ENCODE data around the gene TTC6. TPM values are rescaled to one million over a fixed set of nuclear protein-coding genes. Genes with fewer than 3 reads are reported as not detected.

Gene TTC6
- polyA plus RNA-seq, 1 donor from 2014 or later = not detected

DNA sequence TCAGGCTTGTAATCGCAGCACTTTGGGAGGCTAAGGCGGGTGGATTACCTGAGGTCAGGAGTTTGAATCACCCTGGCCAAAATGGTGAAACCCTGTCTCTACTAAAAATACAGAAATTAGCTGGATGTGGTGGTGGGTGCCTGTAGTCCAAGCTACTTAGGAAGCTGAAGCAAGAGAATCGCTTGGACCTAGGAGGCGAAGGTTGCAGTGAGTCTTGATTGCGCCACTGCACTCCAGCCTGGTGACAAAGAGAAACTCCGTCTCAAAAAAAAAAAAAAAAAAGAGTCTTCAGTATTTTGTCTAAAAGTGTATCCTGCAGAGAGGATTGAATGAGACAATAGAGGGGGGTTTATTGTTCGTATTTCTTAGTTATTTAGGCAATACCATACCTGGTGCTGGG is 25.7 kb upstream of the TTC6 start:
- Histone ChIP-seq H3K4me2 (ENCODE audit: low read length) (no peak overlapping the region), H3K36me3 (ENCODE audit: insufficient read depth, low read length) (no peaks in the 10 kb centered on the region), H2AFZ (ENCODE audit: low read depth, low read length) (no peak overlapping the region), H3K79me2 (replicated peaks; ENCODE audit: insufficient read depth, low read length) (no peaks in the 10 kb centered on the region), H3K9me2 (ENCODE audit: insufficient read depth, low read length) (no peaks in the 10 kb centered on the region), H3K9ac (ENCODE audit: low read length) (no peak overlapping the region), H3F3A (ENCODE audit: insufficient read depth, low read length, poor library complexity, severe bottlenecking) (no peaks in the 10 kb centered on the region), H3K27ac (ENCODE audit: low read length) (no peak overlapping the region), H3K9me3 (ENCODE audit: low read length) (no peaks in the 10 kb centered on the region), H3K27me3 (ENCODE audit: insufficient read depth, low read depth, low read length) (no peaks in the 10 kb centered on the region), H3K4me3 (ENCODE audit: low read length) (no peak overlapping the region), H4K20me1 (ENCODE audit: insufficient read depth) (no peaks in the 10 kb centered on the region)
- TF ChIP-seq MXI1 (conservative IDR thresholded peaks at IDR 0.05; ENCODE audit: poor library complexity, severe bottlenecking) (no peak), POLR2AphosphoS5 (IDR thresholded peaks at IDR 0.05) (no peak), TAF1 (IDR thresholded peaks at IDR 0.05; ENCODE audit: low read depth) (no peak), REST (IDR thresholded peaks at IDR 0.05; ENCODE audit: borderline replicate concordance) (no peak), SMC3 (conservative IDR thresholded peaks at IDR 0.05; ENCODE audit: poor library complexity) (no peak), EZH2 (IDR thresholded peaks at IDR 0.05; ENCODE audit: borderline replicate concordance, insufficient read depth, low read length, poor library complexity, severe bottlenecking) (no peak), EP300 (conservative IDR thresholded peaks at IDR 0.05; ENCODE audit: poor library complexity, severe bottlenecking) (no peak), RAD21 (conservative IDR thresholded peaks at IDR 0.05) (no peak)
- TF ChIP-seq, protein P1, sequence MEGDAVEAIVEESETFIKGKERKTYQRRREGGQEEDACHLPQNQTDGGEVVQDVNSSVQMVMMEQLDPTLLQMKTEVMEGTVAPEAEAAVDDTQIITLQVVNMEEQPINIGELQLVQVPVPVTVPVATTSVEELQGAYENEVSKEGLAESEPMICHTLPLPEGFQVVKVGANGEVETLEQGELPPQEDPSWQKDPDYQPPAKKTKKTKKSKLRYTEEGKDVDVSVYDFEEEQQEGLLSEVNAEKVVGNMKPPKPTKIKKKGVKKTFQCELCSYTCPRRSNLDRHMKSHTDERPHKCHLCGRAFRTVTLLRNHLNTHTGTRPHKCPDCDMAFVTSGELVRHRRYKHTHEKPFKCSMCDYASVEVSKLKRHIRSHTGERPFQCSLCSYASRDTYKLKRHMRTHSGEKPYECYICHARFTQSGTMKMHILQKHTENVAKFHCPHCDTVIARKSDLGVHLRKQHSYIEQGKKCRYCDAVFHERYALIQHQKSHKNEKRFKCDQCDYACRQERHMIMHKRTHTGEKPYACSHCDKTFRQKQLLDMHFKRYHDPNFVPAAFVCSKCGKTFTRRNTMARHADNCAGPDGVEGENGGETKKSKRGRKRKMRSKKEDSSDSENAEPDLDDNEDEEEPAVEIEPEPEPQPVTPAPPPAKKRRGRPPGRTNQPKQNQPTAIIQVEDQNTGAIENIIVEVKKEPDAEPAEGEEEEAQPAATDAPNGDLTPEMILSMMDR (IDR thresholded peaks at IDR 0.05; ENCODE audit: poor library complexity, severe bottlenecking) = no peak

DNA sequence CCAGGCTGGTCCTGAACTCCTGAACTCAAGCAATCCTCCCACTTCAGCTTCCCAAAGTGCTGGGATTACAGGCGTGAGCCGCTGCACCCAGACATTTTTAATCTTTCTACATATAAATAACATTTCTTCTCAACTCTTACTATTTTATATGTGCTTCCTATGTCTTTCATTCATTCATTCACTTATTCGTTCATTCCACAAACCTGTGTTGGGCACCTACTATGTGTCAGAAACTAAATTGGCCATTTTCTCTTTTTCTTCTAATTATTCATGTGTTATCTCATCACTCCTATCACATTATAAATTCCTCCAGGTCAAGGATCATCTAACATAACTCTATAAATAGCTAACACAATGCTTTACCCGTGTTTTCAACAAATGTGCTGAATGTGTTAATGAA is 24.0 kb upstream of the TTC6 start:
- H2AFZ ChIP-seq (ENCODE audit: low read depth, low read length) = no peak overlapping the region
- no peak overlapping the region for H3K4me3 ChIP-seq (ENCODE audit: low read length)
- H3K9me3 ChIP-seq (ENCODE audit: low read length) = no peaks in the 10 kb centered on the region
- no peak overlapping the region for H3K9ac ChIP-seq (ENCODE audit: low read length)
- no peaks in the 10 kb centered on the region for H3F3A ChIP-seq (ENCODE audit: insufficient read depth, low read length, poor library complexity, severe bottlenecking)
- no peaks in the 10 kb centered on the region for H3K9me2 ChIP-seq (ENCODE audit: insufficient read depth, low read length)
- H4K20me1 ChIP-seq (ENCODE audit: insufficient read depth) = no peaks in the 10 kb centered on the region
- H3K4me2 ChIP-seq (ENCODE audit: low read length) = no peak overlapping the region
- H3K79me2 ChIP-seq (replicated peaks; ENCODE audit: insufficient read depth, low read length) = no peaks in the 10 kb centered on the region
- H3K36me3 ChIP-seq (ENCODE audit: insufficient read depth, low read length) = no peaks in the 10 kb centered on the region
- no peak overlapping the region for H3K27ac ChIP-seq (ENCODE audit: low read length)
- TF ChIP-seq RAD21 (conservative IDR thresholded peaks at IDR 0.05) (no peak), EP300 (conservative IDR thresholded peaks at IDR 0.05; ENCODE audit: poor library complexity, severe bottlenecking) (no peak), REST (IDR thresholded peaks at IDR 0.05; ENCODE audit: borderline replicate concordance) (no peak), EZH2 (IDR thresholded peaks at IDR 0.05; ENCODE audit: borderline replicate concordance, insufficient read depth, low read length, poor library complexity, severe bottlenecking) (no peak), POLR2AphosphoS5 (IDR thresholded peaks at IDR 0.05) (no peak), SMC3 (conservative IDR thresholded peaks at IDR 0.05; ENCODE audit: poor library complexity) (no peak), TAF1 (IDR thresholded peaks at IDR 0.05; ENCODE audit: low read depth) (no peak), MXI1 (conservative IDR thresholded peaks at IDR 0.05; ENCODE audit: poor library complexity, severe bottlenecking) (no peak)
- TF ChIP-seq, protein P1 (IDR thresholded peaks at IDR 0.05; ENCODE audit: poor library complexity, severe bottlenecking) = no peak
- H3K27me3 ChIP-seq (ENCODE audit: insufficient read depth, low read depth, low read length) = no peaks in the 10 kb centered on the region

All from neural cell (in vitro differentiated cells).